ENCODE measurements around the gene ZNF12.
"Not testable (repeated sequence)": the region's sequence is repeated elsewhere in the genome, so short reads cannot be mapped to it uniquely, and the experiment has no call there.

The ZNF12 gene

GRCh38 chr7:6691103-6691502, 15.6 kb downstream of the ZNF12 start:
- DNase-seq, result no peak

GRCh38 chr7:6680146-6680545, 26.6 kb downstream of the ZNF12 start:
- DNase-seq, result no peak

DNA sequence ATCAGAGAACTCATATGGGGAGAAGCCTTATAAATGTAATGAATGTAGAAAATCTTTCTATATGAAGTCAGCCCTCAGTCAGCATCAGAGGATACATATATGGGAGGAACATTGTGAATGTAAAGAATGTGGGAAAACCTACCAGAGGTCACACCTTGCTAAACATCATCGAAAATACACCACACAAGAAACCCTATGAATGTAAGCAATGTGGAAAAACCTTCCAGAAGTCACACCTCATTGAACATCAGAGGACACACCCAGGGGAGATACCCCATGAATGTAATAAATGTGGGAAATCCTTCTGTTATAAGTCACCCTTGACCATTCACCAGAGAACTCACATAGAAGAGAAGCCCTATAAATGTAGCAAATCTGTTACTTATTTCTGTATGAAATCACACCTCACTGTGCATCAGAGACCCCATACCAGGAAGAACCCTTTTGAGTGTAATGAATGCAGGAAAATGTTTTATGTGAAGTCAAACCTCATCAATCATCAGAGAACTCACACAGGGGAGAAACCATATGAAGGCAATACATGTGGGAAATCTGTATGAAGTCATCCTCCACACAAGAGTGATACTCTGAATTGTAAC, 30.8 kb downstream of the ZNF12 start:
- DNase-seq, result no peak

- not testable (repeated sequence) for DNase-seq
These were observed 35.9 kb downstream of the ZNF12 start for GRCh38 chr7:6670851-6671250.

DNA sequence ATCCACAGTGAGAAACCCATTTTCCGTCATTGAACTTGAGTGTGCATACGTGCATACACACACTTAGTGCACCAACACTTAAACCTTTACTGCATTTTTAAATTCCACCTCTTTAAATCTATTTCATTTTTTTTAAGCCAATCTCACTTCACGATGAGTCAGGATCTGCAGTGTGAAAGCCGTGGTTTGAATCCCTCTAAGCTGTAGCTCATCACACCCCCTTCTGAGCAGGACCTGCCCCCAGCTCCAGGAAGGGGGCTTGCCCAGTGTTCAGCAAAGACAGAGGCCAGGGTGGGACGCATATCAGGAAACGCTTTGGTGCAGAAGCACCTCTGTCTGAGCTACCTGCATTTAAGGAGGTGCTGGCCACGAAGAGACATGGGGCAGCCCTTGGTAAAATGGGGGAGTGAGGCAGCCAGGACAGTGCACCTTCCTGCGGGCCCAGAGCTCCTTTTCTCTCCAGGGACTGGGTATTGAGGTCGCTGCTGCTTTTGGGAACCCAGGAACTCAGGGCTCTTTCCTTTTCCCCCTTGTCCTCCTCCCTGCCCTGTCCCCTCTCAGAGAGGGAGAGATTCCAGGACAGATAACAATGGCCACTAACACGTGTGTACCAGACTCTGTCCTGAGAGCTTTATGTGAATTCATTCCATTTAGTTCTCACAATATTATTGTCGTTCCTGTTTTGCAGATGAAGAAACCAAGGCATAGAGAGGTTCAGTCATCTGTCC, 48.0 kb downstream of the ZNF12 start:
- DNase-seq, result no peak

DNA sequence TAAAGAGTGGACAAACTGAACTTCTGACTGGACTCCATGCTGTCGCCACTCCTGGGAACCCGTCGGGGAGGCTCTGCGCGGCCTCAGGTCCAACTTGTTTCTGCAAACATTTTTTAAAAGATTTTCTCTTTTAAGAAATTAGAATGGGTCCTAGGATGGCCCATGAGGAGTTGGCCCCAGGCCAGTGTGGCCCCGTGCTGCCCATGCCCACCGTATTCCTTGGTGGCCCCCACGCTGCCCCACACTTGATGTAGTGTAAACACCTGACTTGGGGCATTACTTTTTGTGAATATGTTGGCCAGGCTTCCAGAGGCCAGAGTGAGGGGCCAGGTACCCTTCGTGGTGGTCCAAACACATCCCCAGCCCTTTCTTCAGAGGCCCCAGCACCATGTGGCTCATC, 50.3 kb downstream of the ZNF12 start:
- DNase-seq, result no peak

- DNase-seq, result no peak
These were observed 50.9 kb downstream of the ZNF12 start for GRCh38 chr7:6655636-6656385.

DNA sequence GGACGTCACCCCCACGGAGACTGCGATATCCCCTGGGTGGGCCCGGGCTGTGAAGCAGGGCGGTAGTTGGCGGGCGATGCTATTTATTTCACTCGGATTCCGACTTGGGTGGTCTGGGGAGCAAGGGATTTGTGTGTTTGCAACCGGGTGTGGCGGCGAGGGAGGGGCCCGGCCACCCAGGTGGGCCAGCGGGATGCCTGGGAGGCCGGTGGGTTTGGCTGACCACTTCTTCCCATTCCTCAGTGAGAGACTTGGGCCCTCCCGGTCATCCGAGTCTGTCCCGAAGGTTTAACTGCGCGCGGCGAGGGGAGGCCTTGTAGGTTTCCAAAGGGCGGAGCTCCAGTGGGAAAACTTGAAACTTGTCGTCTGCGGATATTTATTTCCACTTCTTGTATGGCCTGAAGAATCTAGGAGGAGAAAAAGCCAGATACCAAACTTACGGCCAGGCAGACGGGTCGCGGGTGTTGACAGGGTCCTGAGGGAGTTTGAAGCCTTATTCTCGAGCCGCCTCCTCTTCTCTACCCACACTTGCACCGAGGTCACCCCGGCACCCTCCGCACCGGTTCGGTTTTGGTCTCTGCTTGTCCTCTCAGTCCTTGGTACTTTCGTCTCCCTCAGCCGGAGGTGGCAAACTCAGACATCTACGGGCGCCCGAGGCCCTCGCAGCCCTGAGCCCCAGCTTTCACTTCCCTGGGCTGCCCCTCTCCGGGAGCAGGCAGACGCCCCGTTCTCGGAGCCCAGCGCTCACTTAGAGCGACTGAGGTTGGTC, 51.7 kb downstream of the ZNF12 start:
- DNase-seq, result no peak

GRCh38 chr7:6654113-6654841, 52.5 kb downstream of the ZNF12 start:
- DNase-seq, result no peak

GRCh38 chr7:6653071-6654003, 53.4 kb downstream of the ZNF12 start:
- no peak for DNase-seq

DNA sequence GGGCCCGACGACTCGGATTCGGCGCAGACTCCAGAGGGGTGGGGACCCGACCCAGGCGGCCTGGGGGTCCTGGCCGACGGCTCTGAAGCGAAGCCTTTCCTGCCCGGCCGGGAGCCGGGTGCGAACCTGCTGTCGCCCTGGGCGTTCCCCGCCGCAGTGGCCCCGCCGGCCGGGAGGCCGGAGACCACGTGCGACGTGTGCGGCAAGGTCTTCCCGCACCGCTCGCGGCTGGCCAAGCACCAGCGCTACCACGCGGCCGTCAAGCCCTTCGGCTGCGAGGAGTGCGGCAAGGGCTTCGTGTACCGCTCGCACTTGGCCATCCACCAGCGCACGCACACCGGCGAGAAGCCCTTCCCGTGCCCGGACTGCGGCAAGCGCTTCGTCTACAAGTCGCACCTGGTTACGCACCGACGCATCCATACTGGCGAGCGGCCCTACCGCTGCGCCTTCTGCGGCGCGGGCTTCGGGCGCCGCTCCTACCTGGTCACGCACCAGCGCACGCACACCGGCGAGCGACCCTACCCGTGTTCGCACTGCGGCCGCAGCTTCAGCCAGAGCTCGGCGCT, 54.2 kb downstream of the ZNF12 start:
- DNase-seq, result no peak

GRCh38 chr7:6651851-6652445, 54.8 kb downstream of the ZNF12 start:
- DNase-seq, result no peak

DNA sequence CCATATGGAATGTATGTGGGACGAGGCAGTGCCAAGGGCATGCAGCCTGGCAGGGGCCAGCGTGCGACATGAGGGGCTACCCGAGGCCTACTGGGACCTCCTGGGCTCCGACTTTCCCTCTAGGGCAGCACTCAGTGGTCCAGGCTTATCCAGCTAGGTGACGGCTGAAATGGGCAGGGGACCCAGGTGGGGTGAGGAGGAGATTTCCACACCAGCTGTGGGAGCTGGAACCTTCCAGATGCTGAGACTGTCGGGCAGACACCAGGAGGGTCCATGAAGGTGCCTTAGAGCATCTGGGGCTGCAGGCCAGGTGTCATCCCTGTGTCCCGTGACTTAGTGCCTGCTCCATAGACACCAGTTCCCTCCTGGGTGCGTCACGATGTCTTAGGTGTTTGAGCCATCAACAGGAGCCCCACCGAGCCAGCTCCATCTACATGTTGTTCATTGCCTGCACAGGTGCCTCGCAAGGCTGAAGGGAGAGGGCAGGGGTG, 56.2 kb downstream of the ZNF12 start:
- no peak for DNase-seq

DNA sequence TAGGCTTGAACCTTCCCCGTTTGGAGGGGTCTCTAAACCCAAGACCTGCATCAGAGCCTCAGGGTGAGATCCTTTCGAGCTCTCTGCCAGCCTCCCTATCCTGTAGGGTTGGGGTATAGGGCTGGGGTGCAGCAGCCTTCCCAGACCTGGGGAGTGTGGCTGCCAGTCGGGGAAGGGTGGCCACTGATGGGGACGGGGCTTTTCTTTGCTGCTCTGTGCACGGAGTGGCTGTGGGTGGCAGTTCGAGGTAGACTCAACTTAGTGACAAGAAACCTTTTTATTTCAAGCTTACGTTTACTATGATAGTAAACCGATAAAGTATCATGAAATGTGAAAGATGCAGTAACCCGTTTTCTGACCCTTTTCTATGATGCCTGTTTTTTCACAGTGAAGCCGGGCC, 56.7 kb downstream of the ZNF12 start:
- DNase-seq, result no peak

- DNase-seq, result no peak
These were observed 57.3 kb downstream of the ZNF12 start for GRCh38 chr7:6649241-6649961.

GRCh38 chr7:6648815-6649104, 58.0 kb downstream of the ZNF12 start:
- no peak for DNase-seq

GRCh38 chr7:6648066-6648814, 58.5 kb downstream of the ZNF12 start:
- DNase-seq, result no peak

GRCh38 chr7:6647541-6647940, 59.2 kb downstream of the ZNF12 start:
- no peak for DNase-seq

- DNase-seq, result no peak
These were observed 59.7 kb downstream of the ZNF12 start for GRCh38 chr7:6647080-6647479.
